Measurements from ENCODE around the gene PPP2R2B. TPM values are rescaled to one million over a fixed set of nuclear protein-coding genes. Genes with fewer than 3 reads are reported as not detected.

PPP2R2B gene
- total and polyA plus RNA-seq, 4 donors, result 0.15 to 1.2 (median 0.55) TPM

- 35 to 55% methylated on average over 3 of the region's 3 CpGs for WGBS, 2 donors
- TF ChIP-seq CTCF (IDR thresholded peaks at IDR 0.05; ENCODE audit: control extremely low read depth, extremely low read depth), result no peak
These were observed 9.9 kb upstream of the PPP2R2B start for GRCh38 chr5:146888351-146888978.

GRCh38 chr5:146884066-146884626 is 5.6 kb upstream of the PPP2R2B start:
- Histone ChIP-seq H3K36me3 (ENCODE audit: control insufficient read depth in 4 of 4, insufficient read depth in 4 of 4, low read length in 4 of 4) (no peaks in the 10 kb centered on the region), H3K9ac (ENCODE audit: insufficient read depth in 1 of 2, low read length in 2 of 2) (no peak overlapping the region), H3K27me3 (ENCODE audit: control insufficient read depth in 3 of 3, insufficient read depth in 3 of 3, low read length in 2 of 3) (peaks cover 3 to 17% (median 9%) of the 10 kb centered on the region in 3 donors), H3K9me3 (ENCODE audit: control insufficient read depth in 4 of 4, insufficient read depth in 3 of 4, low read length in 3 of 4) (no peaks in the 10 kb centered on the region), H3K4me3 (no peak overlapping the region), H3K27ac (ENCODE audit: low read depth in 1 of 2, low read length in 1 of 2) (no peak overlapping the region), H3K4me1 (ENCODE audit: control insufficient read depth in 5 of 5, insufficient read depth in 5 of 5, low read length in 5 of 5) (no peaks in the 10 kb centered on the region)
- no peak for DNase-seq
- ATAC-seq (ENCODE audit: insufficient read depth, low FRiP score), result no peak
- TF ChIP-seq CTCF (IDR thresholded peaks at IDR 0.05; ENCODE audit: control extremely low read depth, extremely low read depth), result no peak
- 81 to 91% methylated on average over 5 of the region's 5 CpGs for WGBS, 2 donors

More at GRCh38 chr5:146888351-146888978, 9.9 kb upstream of the PPP2R2B start:
- Histone ChIP-seq H3K27me3 (ENCODE audit: control insufficient read depth in 3 of 3, insufficient read depth in 3 of 3, low read length in 2 of 3) (no peaks in the 10 kb centered on the region), H3K4me3 (no peak overlapping the region), H3K9ac (ENCODE audit: insufficient read depth in 1 of 2, low read length in 2 of 2) (no peak overlapping the region), H3K27ac (ENCODE audit: low read depth in 1 of 2, low read length in 1 of 2) (no peak overlapping the region), H3K36me3 (ENCODE audit: control insufficient read depth in 4 of 4, insufficient read depth in 4 of 4, low read length in 4 of 4) (no peaks in the 10 kb centered on the region), H3K9me3 (ENCODE audit: control insufficient read depth in 4 of 4, insufficient read depth in 3 of 4, low read length in 3 of 4) (no peaks in the 10 kb centered on the region), H3K4me1 (ENCODE audit: control insufficient read depth in 5 of 5, insufficient read depth in 5 of 5, low read length in 5 of 5) (no peaks in the 10 kb centered on the region)
- ATAC-seq (ENCODE audit: insufficient read depth, low FRiP score), result no peak
- no peak for DNase-seq

- DNase-seq (no peak), ATAC-seq (ENCODE audit: insufficient read depth, low FRiP score) (no peak)
- 56 to 73% methylated on average over 2 of the region's 2 CpGs for WGBS, 2 donors
- Histone ChIP-seq H3K27ac (ENCODE audit: low read depth in 1 of 2, low read length in 1 of 2) (no peak overlapping the region), H3K9ac (ENCODE audit: insufficient read depth in 1 of 2, low read length in 2 of 2) (no peak overlapping the region), H3K4me1 (ENCODE audit: control insufficient read depth in 5 of 5, insufficient read depth in 5 of 5, low read length in 5 of 5) (peaks cover 0 to 2% (median 0%) of the 10 kb centered on the region in 5 donors), H3K27me3 (ENCODE audit: control insufficient read depth in 3 of 3, insufficient read depth in 3 of 3, low read length in 2 of 3) (peaks cover 3 to 23% (median 13%) of the 10 kb centered on the region in 3 donors), H3K4me3 (no peak overlapping the region), H3K36me3 (ENCODE audit: control insufficient read depth in 4 of 4, insufficient read depth in 4 of 4, low read length in 4 of 4) (no peaks in the 10 kb centered on the region), H3K9me3 (ENCODE audit: control insufficient read depth in 4 of 4, insufficient read depth in 3 of 4, low read length in 3 of 4) (no peaks in the 10 kb centered on the region)
- no peak for TF ChIP-seq CTCF (IDR thresholded peaks at IDR 0.05; ENCODE audit: control extremely low read depth, extremely low read depth)
These were observed 5.0 kb upstream of the PPP2R2B start for GRCh38 chr5:146883511-146883910.

All from lung (tissue), 12 donors.